Measurements from ENCODE around the gene CST8.

GRCh38 chr20:23533161-23533560, 42.2 kb downstream of the CST8 start:
- TF ChIP-seq CTCF (IDR thresholded peaks at IDR 0.05) (no peak), POLR2A (IDR thresholded peaks at IDR 0.05) (no peak), EP300 (IDR thresholded peaks at IDR 0.05) (no peak)
